SK-N-SH (cell line): ENCODE data around the gene PPP2R5C. TPM values are rescaled to one million over a fixed set of nuclear protein-coding genes. Genes with fewer than 3 reads are reported as not detected.

Source experiments
- CTCF ChIA-PET: fragments of 300-600, 350-600 bp; formaldehyde crosslinking; extraction: SDS; loops from one replicate; lab custom pipeline; 2021; lab: Yijun Ruan, JAX
- POLR2A ChIA-PET: fragments of 350-600 bp; sonication (Branson Sonifier 250); formaldehyde crosslinking; extraction: SDS; loops from one replicate; lab custom pipeline; 2020; ENCODE audit warnings: antibody characterized with exemption, inconsistent platforms; lab: Yijun Ruan, JAX
- DNase-seq: peaks from one replicate; pipeline ENCODE4 v3.0.0; 2012
- H2AFZ ChIP-seq: fragments of 200-600 bp; sonication (generic); 2 replicates; pipeline ENCODE4 v1.8.1; 2016; ENCODE audit warnings: antibody characterized with exemption, mild to moderate bottlenecking, low read depth
- H3F3A ChIP-seq: fragments of 200-600 bp; sonication (generic); replicated peaks from 2 replicates; pipeline ENCODE3; 2016; ENCODE audit warnings: antibody characterized with exemption, mild to moderate bottlenecking; ENCODE audit not compliant: insufficient read depth
- H3K27ac ChIP-seq, 2 experiments: fragments of 200-500 bp in 1 of 2; fragments of 200-600 bp in 1 of 2; sonication (Bioruptor generic) in 1 of 2; sonication (generic), shearing (Covaris generic) in 1 of 2; 2 replicates each; pipeline versions ENCODE4 v1.5.1 to v1.6.1; 2014 to 2016; ENCODE audit warnings: low read depth in 2 of 2, inconsistent platforms in 1 of 2, low read length in 1 of 2, mild to moderate bottlenecking in 1 of 2, mixed read lengths in 1 of 2
- H3K27me3 ChIP-seq: fragments of 200-600 bp; sonication (generic), shearing (Covaris generic); 2 replicates; pipeline ENCODE4 v1.6.1; 2016; ENCODE audit warnings: mixed run types; ENCODE audit not compliant: insufficient read depth
- H3K36me3 ChIP-seq, 2 experiments: fragments of 200-500 bp in 1 of 2; fragments of 200-600 bp in 1 of 2; sonication (Bioruptor generic) in 1 of 2; sonication (generic) in 1 of 2; replicated peaks in 1 of 2; 2 replicates each; pipeline versions ENCODE3 to v1.5.1; 2014 to 2016; ENCODE audit warnings: low read length in 1 of 2, mild to moderate bottlenecking in 1 of 2; ENCODE audit not compliant: insufficient read depth in 2 of 2, control insufficient read depth in 1 of 2
- H3K4me1 ChIP-seq, 2 experiments: fragments of 200-500 bp in 1 of 2; fragments of 200-600 bp in 1 of 2; sonication (Bioruptor generic) in 1 of 2; sonication (generic), shearing (Covaris generic) in 1 of 2; 2 replicates each; pipeline versions ENCODE4 v1.5.1 to v1.6.1; 2014 to 2016; ENCODE audit warnings: low read depth in 1 of 2, low read length in 1 of 2, mixed run types in 1 of 2; ENCODE audit not compliant: insufficient read depth in 2 of 2, control insufficient read depth in 1 of 2
- H3K4me2 ChIP-seq: fragments of 200-600 bp; sonication (generic), shearing (Covaris generic); 2 replicates; pipeline ENCODE4 v1.6.1; 2017; ENCODE audit warnings: mixed run types
- H3K4me3 ChIP-seq, 2 experiments: fragments of 200-500 bp in 1 of 2; fragments of 200-600 bp in 1 of 2; sonication (Bioruptor generic) in 1 of 2; sonication (generic), shearing (Covaris generic) in 1 of 2; 2 replicates each; pipeline versions ENCODE4 v1.5.1 to v1.8.1; 2014 to 2016; ENCODE audit warnings: low read depth in 2 of 2, inconsistent platforms in 1 of 2, low read length in 1 of 2, mild to moderate bottlenecking in 1 of 2, mixed read lengths in 1 of 2, moderate library complexity in 1 of 2
- H3K79me2 ChIP-seq: fragments of 200-600 bp; sonication (generic); 2 replicates; pipeline ENCODE4 v1.8.1; 2017; ENCODE audit warnings: mild to moderate bottlenecking; ENCODE audit not compliant: insufficient read depth
- H3K9ac ChIP-seq: fragments of 200-600 bp; sonication (generic); 2 replicates; pipeline ENCODE4 v1.6.1; 2017; ENCODE audit warnings: mixed run types
- H3K9me2 ChIP-seq: fragments of 200-600 bp; sonication (generic); 2 replicates; pipeline ENCODE4 v1.6.1; 2017; ENCODE audit warnings: mixed run types
- H3K9me3 ChIP-seq: fragments of 200-600 bp; sonication (generic); 2 replicates; pipeline ENCODE4 v1.6.1; 2017; ENCODE audit warnings: mixed run types, mild to moderate bottlenecking, moderate library complexity
- H4K20me1 ChIP-seq: fragments of 200-600 bp; sonication (generic); 2 replicates; pipeline ENCODE4 v1.6.1; 2017; ENCODE audit warnings: mild to moderate bottlenecking, mixed run types; ENCODE audit not compliant: insufficient read depth
- CHD2 ChIP-seq: fragments of 150-350 bp; IDR thresholded peaks from 2 replicates; pipeline ENCODE4 v1.6.1; 2018; ENCODE audit warnings: low read length; ENCODE audit not compliant: partially characterized antibody
- ELF1 ChIP-seq: IDR thresholded peaks from 2 replicates; pipeline ENCODE4 v1.4.0; 2012
- EP300 ChIP-seq, 2 experiments: IDR thresholded peaks; 2 replicates each; pipeline versions ENCODE4 v1.4.0 to v1.6.1; 2012; ENCODE audit warnings: borderline replicate concordance in 1 of 2, low read depth in 1 of 2, low read length in 1 of 2
- FOSL2 ChIP-seq: IDR thresholded peaks from 2 replicates; pipeline ENCODE4 v1.4.0; 2012; ENCODE audit warnings: low read depth, mild to moderate bottlenecking, moderate library complexity, borderline replicate concordance
- FOXJ3 ChIP-seq: sonication (generic); formaldehyde crosslinking; IDR thresholded peaks from 2 replicates; pipeline ENCODE4 v1.5.1; 2020; ENCODE audit warnings: mild to moderate bottlenecking, missing genetic modification reagents
- GATA2 ChIP-seq: sonication (generic); formaldehyde crosslinking; IDR thresholded peaks from 2 replicates; pipeline ENCODE4 v1.5.0; 2020; ENCODE audit warnings: mild to moderate bottlenecking, missing genetic modification reagents
- MEF2A ChIP-seq: IDR thresholded peaks from 2 replicates; pipeline ENCODE4 v1.4.0; 2012; ENCODE audit warnings: low read depth, borderline replicate concordance
- MXI1 ChIP-seq: IDR thresholded peaks from 2 replicates; pipeline ENCODE4 v1.6.1; 2012; ENCODE audit warnings: mild to moderate bottlenecking, low read depth, low read length, improper control_type of control experiment
- RAD21 ChIP-seq: IDR thresholded peaks from 2 replicates; pipeline ENCODE4 v1.6.1; 2012; ENCODE audit warnings: mild to moderate bottlenecking, low read length
- RCOR1 ChIP-seq: fragments of 150-350 bp; IDR thresholded peaks from 2 replicates; pipeline ENCODE4 v1.6.1; 2017; ENCODE audit warnings: antibody characterized with exemption, low read length
- RXRA ChIP-seq: IDR thresholded peaks from 2 replicates; pipeline ENCODE4 v1.4.0; 2012; ENCODE audit warnings: low read depth, mild to moderate bottlenecking, borderline replicate concordance
- SMC3 ChIP-seq: IDR thresholded peaks from 2 replicates; pipeline ENCODE4 v1.6.1; 2012; ENCODE audit warnings: low read depth, low read length, improper control_type of control experiment
- YY1 ChIP-seq: IDR thresholded peaks from 2 replicates; pipeline ENCODE4 v1.4.0; 2012; ENCODE audit warnings: low read depth, mild to moderate bottlenecking
- WGBS: methylation state at CpG from one replicate; pipeline ENCODE4 v1.1.6; 2017; ENCODE audit warnings: low lambda C conversion rate; 5-methylcytosine and 5-hydroxymethylcytosine counted together
- polyA plus RNA-seq, 3 experiments: library from polyadenylated mRNA; depleted of rRNA; stranded (reverse); fragments of >200 nt; gene quantifications; 2 replicates each; pipeline ENCODE4 v1.2.3, GENCODE V29; 2012
- TF ChIP-seq, protein P1 (sequence below): IDR thresholded peaks from 2 replicates; pipeline ENCODE4; 2012
- TF ChIP-seq, protein P2 (sequence below): IDR thresholded peaks from 2 replicates; pipeline ENCODE4 v1.4.0; 2012; ENCODE audit warnings: low read depth, borderline replicate concordance
- TF ChIP-seq, protein P3 (sequence below): fragments of 150-350 bp; IDR thresholded peaks from 2 replicates; pipeline ENCODE4 v1.6.1; 2017; ENCODE audit warnings: antibody characterized with exemption, low read length, low read depth, borderline replicate concordance
- TF ChIP-seq, protein P4 (sequence below): fragments of 150-350 bp; IDR thresholded peaks from 2 replicates; pipeline ENCODE4 v1.6.1; 2016; ENCODE audit warnings: mild to moderate bottlenecking, low read depth, low read length
- TF ChIP-seq, protein P5 (sequence below): IDR thresholded peaks from 2 replicates; pipeline ENCODE4 v1.6.1; 2012; ENCODE audit warnings: mild to moderate bottlenecking, low read depth, low read length, moderate library complexity

Gene PPP2R5C
- polyA plus RNA-seq, 1 of the 3 experiments (the other 2 are of a cell fraction), result 43.7 TPM

DNA sequence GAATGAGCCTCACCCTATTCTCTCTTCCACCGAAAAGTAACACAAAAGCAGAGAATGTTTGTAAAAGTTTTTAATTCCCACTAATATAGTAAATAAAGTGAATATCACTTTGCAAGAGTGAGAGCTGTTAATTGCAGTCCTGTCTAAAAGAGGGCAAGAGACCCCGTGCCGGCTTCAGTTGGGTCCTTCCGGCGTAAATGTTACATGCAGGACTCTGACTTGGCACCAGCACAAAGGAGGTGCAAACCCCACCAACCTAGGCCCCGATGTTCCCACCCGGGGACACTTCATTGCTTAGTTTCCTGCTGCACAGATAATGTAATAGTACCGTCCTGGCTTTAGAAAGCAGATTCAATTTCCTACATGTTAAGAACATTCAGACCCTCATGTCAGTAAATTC, 136.9 kb downstream of the PPP2R5C start:
- H3K79me2 ChIP-seq, result no peaks in the 10 kb centered on the region
- TF ChIP-seq ELF1, result no peak
- TF ChIP-seq, protein P1, sequence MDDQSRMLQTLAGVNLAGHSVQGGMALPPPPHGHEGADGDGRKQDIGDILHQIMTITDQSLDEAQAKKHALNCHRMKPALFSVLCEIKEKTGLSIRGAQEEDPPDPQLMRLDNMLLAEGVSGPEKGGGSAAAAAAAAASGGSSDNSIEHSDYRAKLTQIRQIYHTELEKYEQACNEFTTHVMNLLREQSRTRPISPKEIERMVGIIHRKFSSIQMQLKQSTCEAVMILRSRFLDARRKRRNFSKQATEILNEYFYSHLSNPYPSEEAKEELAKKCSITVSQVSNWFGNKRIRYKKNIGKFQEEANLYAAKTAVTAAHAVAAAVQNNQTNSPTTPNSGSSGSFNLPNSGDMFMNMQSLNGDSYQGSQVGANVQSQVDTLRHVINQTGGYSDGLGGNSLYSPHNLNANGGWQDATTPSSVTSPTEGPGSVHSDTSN, result no peak
- no peak for TF ChIP-seq FOSL2
- TF ChIP-seq, protein P2, sequence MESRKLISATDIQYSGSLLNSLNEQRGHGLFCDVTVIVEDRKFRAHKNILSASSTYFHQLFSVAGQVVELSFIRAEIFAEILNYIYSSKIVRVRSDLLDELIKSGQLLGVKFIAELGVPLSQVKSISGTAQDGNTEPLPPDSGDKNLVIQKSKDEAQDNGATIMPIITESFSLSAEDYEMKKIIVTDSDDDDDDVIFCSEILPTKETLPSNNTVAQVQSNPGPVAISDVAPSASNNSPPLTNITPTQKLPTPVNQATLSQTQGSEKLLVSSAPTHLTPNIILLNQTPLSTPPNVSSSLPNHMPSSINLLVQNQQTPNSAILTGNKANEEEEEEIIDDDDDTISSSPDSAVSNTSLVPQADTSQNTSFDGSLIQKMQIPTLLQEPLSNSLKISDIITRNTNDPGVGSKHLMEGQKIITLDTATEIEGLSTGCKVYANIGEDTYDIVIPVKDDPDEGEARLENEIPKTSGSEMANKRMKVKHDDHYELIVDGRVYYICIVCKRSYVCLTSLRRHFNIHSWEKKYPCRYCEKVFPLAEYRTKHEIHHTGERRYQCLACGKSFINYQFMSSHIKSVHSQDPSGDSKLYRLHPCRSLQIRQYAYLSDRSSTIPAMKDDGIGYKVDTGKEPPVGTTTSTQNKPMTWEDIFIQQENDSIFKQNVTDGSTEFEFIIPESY, result no peak
- no peak for TF ChIP-seq MEF2A
- TF ChIP-seq YY1, result no peak
- TF ChIP-seq RAD21, result no peak
- no peak for TF ChIP-seq FOXJ3 (CRISPR knock-in tag)
- no peak for TF ChIP-seq RCOR1
- TF ChIP-seq, protein P3, sequence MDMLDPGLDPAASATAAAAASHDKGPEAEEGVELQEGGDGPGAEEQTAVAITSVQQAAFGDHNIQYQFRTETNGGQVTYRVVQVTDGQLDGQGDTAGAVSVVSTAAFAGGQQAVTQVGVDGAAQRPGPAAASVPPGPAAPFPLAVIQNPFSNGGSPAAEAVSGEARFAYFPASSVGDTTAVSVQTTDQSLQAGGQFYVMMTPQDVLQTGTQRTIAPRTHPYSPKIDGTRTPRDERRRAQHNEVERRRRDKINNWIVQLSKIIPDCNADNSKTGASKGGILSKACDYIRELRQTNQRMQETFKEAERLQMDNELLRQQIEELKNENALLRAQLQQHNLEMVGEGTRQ, result no peak
- no peak for TF ChIP-seq CHD2
- TF ChIP-seq MXI1, result no peak
- no peak for TF ChIP-seq GATA2
- no peak for TF ChIP-seq RXRA
- TF ChIP-seq, protein P4, sequence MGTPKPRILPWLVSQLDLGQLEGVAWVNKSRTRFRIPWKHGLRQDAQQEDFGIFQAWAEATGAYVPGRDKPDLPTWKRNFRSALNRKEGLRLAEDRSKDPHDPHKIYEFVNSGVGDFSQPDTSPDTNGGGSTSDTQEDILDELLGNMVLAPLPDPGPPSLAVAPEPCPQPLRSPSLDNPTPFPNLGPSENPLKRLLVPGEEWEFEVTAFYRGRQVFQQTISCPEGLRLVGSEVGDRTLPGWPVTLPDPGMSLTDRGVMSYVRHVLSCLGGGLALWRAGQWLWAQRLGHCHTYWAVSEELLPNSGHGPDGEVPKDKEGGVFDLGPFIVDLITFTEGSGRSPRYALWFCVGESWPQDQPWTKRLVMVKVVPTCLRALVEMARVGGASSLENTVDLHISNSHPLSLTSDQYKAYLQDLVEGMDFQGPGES, result no peak
- TF ChIP-seq, protein P5, sequence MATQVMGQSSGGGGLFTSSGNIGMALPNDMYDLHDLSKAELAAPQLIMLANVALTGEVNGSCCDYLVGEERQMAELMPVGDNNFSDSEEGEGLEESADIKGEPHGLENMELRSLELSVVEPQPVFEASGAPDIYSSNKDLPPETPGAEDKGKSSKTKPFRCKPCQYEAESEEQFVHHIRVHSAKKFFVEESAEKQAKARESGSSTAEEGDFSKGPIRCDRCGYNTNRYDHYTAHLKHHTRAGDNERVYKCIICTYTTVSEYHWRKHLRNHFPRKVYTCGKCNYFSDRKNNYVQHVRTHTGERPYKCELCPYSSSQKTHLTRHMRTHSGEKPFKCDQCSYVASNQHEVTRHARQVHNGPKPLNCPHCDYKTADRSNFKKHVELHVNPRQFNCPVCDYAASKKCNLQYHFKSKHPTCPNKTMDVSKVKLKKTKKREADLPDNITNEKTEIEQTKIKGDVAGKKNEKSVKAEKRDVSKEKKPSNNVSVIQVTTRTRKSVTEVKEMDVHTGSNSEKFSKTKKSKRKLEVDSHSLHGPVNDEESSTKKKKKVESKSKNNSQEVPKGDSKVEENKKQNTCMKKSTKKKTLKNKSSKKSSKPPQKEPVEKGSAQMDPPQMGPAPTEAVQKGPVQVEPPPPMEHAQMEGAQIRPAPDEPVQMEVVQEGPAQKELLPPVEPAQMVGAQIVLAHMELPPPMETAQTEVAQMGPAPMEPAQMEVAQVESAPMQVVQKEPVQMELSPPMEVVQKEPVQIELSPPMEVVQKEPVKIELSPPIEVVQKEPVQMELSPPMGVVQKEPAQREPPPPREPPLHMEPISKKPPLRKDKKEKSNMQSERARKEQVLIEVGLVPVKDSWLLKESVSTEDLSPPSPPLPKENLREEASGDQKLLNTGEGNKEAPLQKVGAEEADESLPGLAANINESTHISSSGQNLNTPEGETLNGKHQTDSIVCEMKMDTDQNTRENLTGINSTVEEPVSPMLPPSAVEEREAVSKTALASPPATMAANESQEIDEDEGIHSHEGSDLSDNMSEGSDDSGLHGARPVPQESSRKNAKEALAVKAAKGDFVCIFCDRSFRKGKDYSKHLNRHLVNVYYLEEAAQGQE, result no peak
- no peak for TF ChIP-seq SMC3
- TF ChIP-seq EP300 (IDR thresholded peaks at IDR 0.05; ENCODE audit: borderline replicate concordance in 1 of 2, low read depth in 1 of 2, low read length in 1 of 2), result no peak
- ChIA-PET POLR2A (interaction anchor here (0.6 kb wide), 1 partner anchor 130 kb away, joined by 4 read pairs; no protein-coding TSS in a partner anchor), CTCF (interaction anchor here (0.9 to 1.9 kb wide), 4 partner anchors 14 to 191 kb away, joined by 3 to 5 read pairs (median 4); no protein-coding TSS in a partner anchor)
- no peak overlapping the region for H3K4me2 ChIP-seq
- whole genome bisulfite sequencing, result 100% methylated on average over 4 of the region's 8 CpGs
- H4K20me1 ChIP-seq, result no peaks in the 10 kb centered on the region
- H3F3A ChIP-seq, result no peaks in the 10 kb centered on the region
- no peak overlapping the region for H3K9ac ChIP-seq
- H3K9me3 ChIP-seq, result no peaks in the 10 kb centered on the region
- DNase-seq, result no peak
- H3K27ac ChIP-seq, result no peak overlapping the region
- no peak overlapping the region for H3K4me3 ChIP-seq
- no peaks in the 10 kb centered on the region for H3K4me1 ChIP-seq
- peaks cover 69 to 80% of the 10 kb centered on the region in 2 experiments for H3K36me3 ChIP-seq
- H2AFZ ChIP-seq, result no peak overlapping the region
- no peaks in the 10 kb centered on the region for H3K27me3 ChIP-seq
- H3K9me2 ChIP-seq, result no peaks in the 10 kb centered on the region
